Measurements from ENCODE around the gene CRB1.

CRB1 gene

GRCh38 chr1:197234581-197234980, 33.5 kb upstream of the CRB1 start:
- Histone ChIP-seq H3K9me2 (replicated peaks; ENCODE audit: low read depth, low read length) (no peaks in the 10 kb centered on the region), H3K27me3 (ENCODE audit: insufficient read depth, low read length, poor library complexity, severe bottlenecking) (no peaks in the 10 kb centered on the region), H3K9me3 (ENCODE audit: insufficient read depth, low read depth, low read length) (no peaks in the 10 kb centered on the region), H4K20me1 (ENCODE audit: insufficient read depth, low read length, poor library complexity, severe bottlenecking) (no peaks in the 10 kb centered on the region), H2AFZ (ENCODE audit: low read length) (no peak overlapping the region), H3K4me3 (ENCODE audit: low read length, poor library complexity, severe bottlenecking) (no peak overlapping the region), H3K4me2 (ENCODE audit: low read depth, low read length, poor library complexity, severe bottlenecking) (no peak overlapping the region), H3K36me3 (ENCODE audit: insufficient read depth, low read length) (no peaks in the 10 kb centered on the region), H3K9ac (ENCODE audit: low read depth, low read length, poor library complexity, severe bottlenecking) (no peak overlapping the region), H3F3A (ENCODE audit: low read depth) (no peaks in the 10 kb centered on the region), H3K79me2 (ENCODE audit: insufficient read depth, low read length) (no peaks in the 10 kb centered on the region), H3K4me1 (ENCODE audit: insufficient read depth, low read length, poor library complexity, severe bottlenecking) (no peaks in the 10 kb centered on the region)
- TF ChIP-seq CTCF (conservative IDR thresholded peaks at IDR 0.05; ENCODE audit: low read length) (no peak), EZH2phosphoT487 (IDR thresholded peaks at IDR 0.05; ENCODE audit: borderline replicate concordance) (no peak)

GRCh38 chr1:197235355-197235754, 32.7 kb upstream of the CRB1 start:
- no peak overlapping the region for H3K4me2 ChIP-seq (ENCODE audit: low read depth, low read length, poor library complexity, severe bottlenecking)
- no peaks in the 10 kb centered on the region for H3K79me2 ChIP-seq (ENCODE audit: insufficient read depth, low read length)
- TF ChIP-seq EZH2phosphoT487 (IDR thresholded peaks at IDR 0.05; ENCODE audit: borderline replicate concordance) (no peak), CTCF (conservative IDR thresholded peaks at IDR 0.05; ENCODE audit: low read length) (no peak)

GRCh38 chr1:197247465-197247864, 20.6 kb upstream of the CRB1 start:
- Histone ChIP-seq H3K9me2 (replicated peaks; ENCODE audit: low read depth, low read length) (no peaks in the 10 kb centered on the region), H3K4me1 (ENCODE audit: insufficient read depth, low read length, poor library complexity, severe bottlenecking) (no peaks in the 10 kb centered on the region), H2AFZ (ENCODE audit: low read length) (no peak overlapping the region; the same call in 1 of the 2 replicates), H3K36me3 (ENCODE audit: insufficient read depth, low read length) (no peaks in the 10 kb centered on the region), H3K9ac (ENCODE audit: low read depth, low read length, poor library complexity, severe bottlenecking) (no peak overlapping the region), H3K9me3 (ENCODE audit: insufficient read depth, low read depth, low read length) (no peaks in the 10 kb centered on the region), H3K27me3 (ENCODE audit: insufficient read depth, low read length, poor library complexity, severe bottlenecking) (no peaks in the 10 kb centered on the region), H3K4me3 (ENCODE audit: low read length, poor library complexity, severe bottlenecking) (no peak overlapping the region), H4K20me1 (ENCODE audit: insufficient read depth, low read length, poor library complexity, severe bottlenecking) (no peaks in the 10 kb centered on the region), H3F3A (ENCODE audit: low read depth) (no peaks in the 10 kb centered on the region), H3K79me2 (ENCODE audit: insufficient read depth, low read length) (no peaks in the 10 kb centered on the region), H3K4me2 (ENCODE audit: low read depth, low read length, poor library complexity, severe bottlenecking) (no peak overlapping the region)
- TF ChIP-seq CTCF (conservative IDR thresholded peaks at IDR 0.05; ENCODE audit: low read length): no peak

More at GRCh38 chr1:197235355-197235754, 32.7 kb upstream of the CRB1 start:
- Histone ChIP-seq H3K9ac (ENCODE audit: low read depth, low read length, poor library complexity, severe bottlenecking) (no peak overlapping the region), H2AFZ (ENCODE audit: low read length) (no peak overlapping the region), H3K4me3 (ENCODE audit: low read length, poor library complexity, severe bottlenecking) (no peak overlapping the region), H3K4me1 (ENCODE audit: insufficient read depth, low read length, poor library complexity, severe bottlenecking) (no peaks in the 10 kb centered on the region), H3K27me3 (ENCODE audit: insufficient read depth, low read length, poor library complexity, severe bottlenecking) (no peaks in the 10 kb centered on the region), H3K9me3 (ENCODE audit: insufficient read depth, low read depth, low read length) (no peaks in the 10 kb centered on the region), H3K36me3 (ENCODE audit: insufficient read depth, low read length) (no peaks in the 10 kb centered on the region), H3K9me2 (replicated peaks; ENCODE audit: low read depth, low read length) (no peaks in the 10 kb centered on the region), H3F3A (ENCODE audit: low read depth) (no peaks in the 10 kb centered on the region), H4K20me1 (ENCODE audit: insufficient read depth, low read length, poor library complexity, severe bottlenecking) (no peaks in the 10 kb centered on the region)

All from Loucy (cell line).